Body of pancreas (tissue), 4 donors: Measurements from ENCODE around the gene BRIP1. TPM values are rescaled to one million over a fixed set of nuclear protein-coding genes. Genes with fewer than 3 reads are reported as not detected.

Experiments
- ATAC-seq: fragments of 150-250 bp; one replicate; pipeline ENCODE4 v1.9.1; 2016
- DNase-seq, 4 donors: peaks; one replicate each; pipeline ENCODE4 v3.0.0-alpha.2; 2019
- H3K27ac ChIP-seq, 4 donors: fragments of 200-600 bp; sonication (generic); 1 replicate in 3 of 4; 2 replicates in 1 of 4; pipeline versions ENCODE4 v1.5.1 to v1.6.1; 2016 to 2019; ENCODE audit warnings: mild to moderate bottlenecking in 1 of 4, mixed read lengths in 1 of 4, moderate library complexity in 1 of 4
- H3K27me3 ChIP-seq, 2 donors: fragments of 200-600 bp; sonication (generic); one replicate each; pipeline ENCODE4 v1.6.0; 2016; ENCODE audit warnings: mild to moderate bottlenecking in 1 of 2
- H3K36me3 ChIP-seq, 2 donors: fragments of 200-600 bp; sonication (generic); replicated peaks in 1 of 2; 2 replicates each; pipeline ENCODE4 v1.5.1; 2016; ENCODE audit warnings: low read depth in 2 of 2; ENCODE audit not compliant: insufficient read depth in 1 of 2
- H3K4me1 ChIP-seq: fragments of 200-600 bp; sonication (generic); one replicate; pipeline ENCODE4 v1.6.0; 2016
- H3K4me3 ChIP-seq, 2 donors: fragments of 200-600 bp; sonication (generic); 1 replicate in 1 of 2; 2 replicates in 1 of 2; pipeline ENCODE4 v1.5.1; 2016 to 2019
- H3K9me3 ChIP-seq, 3 donors: fragments of 200-600 bp; sonication (generic); 1 replicate in 2 of 3; 2 replicates in 1 of 3; pipeline ENCODE4 v1.5.1; 2016
- CTCF ChIP-seq, 7 experiments: fragments of 450-650 bp in 4 of 7; fragments of 200-600 bp in 3 of 7; sonication (generic) in 3 of 7; IDR thresholded peaks; one replicate each; pipeline ENCODE4 v1.5.1; 2016 to 2019; ENCODE audit warnings: antibody characterized with exemption in 7 of 7
- POLR2A ChIP-seq, 3 donors: fragments of 450-650 bp; IDR thresholded peaks; one replicate each; pipeline ENCODE4 v1.6.1; 2016; ENCODE audit warnings: antibody characterized with exemption in 3 of 3, mild to moderate bottlenecking in 2 of 3
- WGBS, 2 donors: methylation state at CpG; one replicate each; pipeline ENCODE4 v1.1.5; 2017; 5-methylcytosine and 5-hydroxymethylcytosine counted together
- intact Hi-C: fragments of 100-400 bp; cut with DNase I; formaldehyde crosslinking; loops from one replicate; pipeline ENCODE4 v1.15.1; 2023
- total RNA-seq, 2 donors: library from RNA; depleted of rRNA; stranded (reverse); fragments of >200 nt; gene quantifications; one replicate each; pipeline ENCODE4 v1.1.0, GENCODE V29; 2016

The BRIP1 gene
- total RNA-seq, 2 donors from 2014 or later, result under 0.01 to 0.33 TPM

- Histone ChIP-seq H3K4me1 (no peaks in the 10 kb centered on the region), H3K36me3 (peaks cover 0 to 2% of the 10 kb centered on the region in 2 donors), H3K27ac (no peak overlapping the region), H3K27me3 (no peaks in the 10 kb centered on the region), H3K4me3 (no peak overlapping the region), H3K9me3 (no peaks in the 10 kb centered on the region)
- ATAC-seq, result no peak
- intact Hi-C loops, result no loop called here
- 75 to 80% methylated on average over 3 of the region's 3 CpGs for WGBS, 2 donors
- TF ChIP-seq POLR2A (IDR thresholded peaks at IDR 0.05) (no peak), CTCF (IDR thresholded peaks at IDR 0.05) (no peak)
- DNase-seq, result no peak
Measured at GRCh38 chr17:61875804-61876203, 12.5 kb upstream of the BRIP1 start.

- TF ChIP-seq POLR2A (IDR thresholded peaks at IDR 0.05) (no peak), CTCF (IDR thresholded peaks at IDR 0.05) (no peak)
- 82 to 85% methylated on average over 1 of the region's 1 CpG for WGBS, 2 donors
- Histone ChIP-seq H3K36me3 (peaks cover 0 to 4% of the 10 kb centered on the region in 2 donors), H3K27ac (no peak overlapping the region), H3K9me3 (no peaks in the 10 kb centered on the region), H3K4me1 (no peaks in the 10 kb centered on the region), H3K27me3 (no peaks in the 10 kb centered on the region), H3K4me3 (no peak overlapping the region)
- intact Hi-C loops, result no loop called here
- ATAC-seq (no peak), DNase-seq (no peak)
Measured at GRCh38 chr17:61875285-61875684, 12.0 kb upstream of the BRIP1 start.

- H3K9me3 ChIP-seq, result no peaks in the 10 kb centered on the region
- no peaks in the 10 kb centered on the region for H3K4me1 ChIP-seq
- H3K27ac ChIP-seq, result no peak overlapping the region
- no peaks in the 10 kb centered on the region for H3K27me3 ChIP-seq
- H3K4me3 ChIP-seq, result no peak overlapping the region
- ATAC-seq (no peak), DNase-seq (no peak)
- 83 to 88% methylated on average over 2 of the region's 2 CpGs for WGBS, 2 donors
- TF ChIP-seq POLR2A (IDR thresholded peaks at IDR 0.05) (no peak), CTCF (IDR thresholded peaks at IDR 0.05) (no peak)
- peaks cover 0 to 4% of the 10 kb centered on the region in 2 donors for H3K36me3 ChIP-seq
- intact Hi-C loops, result no loop called here
Measured at GRCh38 chr17:61874075-61874474, 10.7 kb upstream of the BRIP1 start.

GRCh38 chr17:61872099-61872498, 8.8 kb upstream of the BRIP1 start:
- DNase-seq, result no peak
- no peak for ATAC-seq
- no peak for TF ChIP-seq POLR2A (IDR thresholded peaks at IDR 0.05)
- TF ChIP-seq CTCF (IDR thresholded peaks at IDR 0.05), result no peak
- whole genome bisulfite sequencing, 2 donors, result 95 to 99% methylated on average over 3 of the region's 3 CpGs
- Histone ChIP-seq H3K36me3 (peaks cover 0 to 4% of the 10 kb centered on the region in 2 donors), H3K9me3 (no peaks in the 10 kb centered on the region), H3K4me1 (no peaks in the 10 kb centered on the region), H3K27me3 (no peaks in the 10 kb centered on the region), H3K4me3 (no peak overlapping the region), H3K27ac (no peak overlapping the region)
- intact Hi-C loops, result no loop called here

GRCh38 chr17:61869138-61869537, 5.8 kb upstream of the BRIP1 start:
- WGBS, 2 donors, result 85 to 89% methylated on average over 3 of the region's 3 CpGs
- intact Hi-C loops, result no loop called here
- peaks cover 4% of the 10 kb centered on the region for H3K4me1 ChIP-seq
- no peak overlapping the region for H3K4me3 ChIP-seq
- no peaks in the 10 kb centered on the region for H3K27me3 ChIP-seq
- ATAC-seq, result no peak
- H3K36me3 ChIP-seq, result peaks cover 0 to 4% of the 10 kb centered on the region in 2 donors
- no peak for DNase-seq
- no peaks in the 10 kb centered on the region for H3K9me3 ChIP-seq
- no peak for TF ChIP-seq CTCF (IDR thresholded peaks at IDR 0.05)
- TF ChIP-seq POLR2A (IDR thresholded peaks at IDR 0.05), result no peak
- no peak overlapping the region for H3K27ac ChIP-seq
